Activated CD4-positive, alpha-beta T cell treated with anti-CD3 and anti-CD28 coated beads, Interleukin-2, amount 10 ng/mL, durations not matched to agents 24 days and 14 days (primary cell): Measurements from ENCODE around the gene SLC6A3. TPM values are rescaled to one million over a fixed set of nuclear protein-coding genes. Genes with fewer than 3 reads are reported as not detected.
"Not testable (repeated sequence)": the region's sequence is repeated elsewhere in the genome, so short reads cannot be mapped to it uniquely, and the experiment has no call there.

Experiments
- DNase-seq: peaks from one replicate; pipeline ENCODE4 v3.0.0; 2022
- H3K27ac Mint-ChIP-seq: one replicate; pipeline ENCODE4 v1.8.0; 2022; ENCODE audit warnings: mild to moderate bottlenecking, mixed read lengths
- H3K27me3 Mint-ChIP-seq: one replicate; pipeline ENCODE4 v1.8.0; 2022; ENCODE audit warnings: mixed read lengths
- H3K36me3 Mint-ChIP-seq: one replicate; pipeline ENCODE4 v1.8.0; 2022; ENCODE audit warnings: low read depth, mild to moderate bottlenecking, mixed read lengths
- H3K4me1 Mint-ChIP-seq: one replicate; pipeline ENCODE4 v1.8.0; 2021; ENCODE audit warnings: mixed read lengths
- H3K4me3 Mint-ChIP-seq: one replicate; pipeline ENCODE4 v1.8.0; 2022; ENCODE audit warnings: mild to moderate bottlenecking, moderate library complexity, mixed read lengths
- H3K9me3 Mint-ChIP-seq: one replicate; pipeline ENCODE4 v1.8.0; 2021; ENCODE audit warnings: mixed read lengths
- intact Hi-C: fragments of 100-400 bp; cut with micrococcal nuclease; formaldehyde crosslinking; loops from one replicate; pipeline ENCODE4 v1.15.1; 2023
- total RNA-seq: library from RNA; stranded (reverse); gene quantifications from 2 replicates; pipeline ENCODE4 v1.2.3, GENCODE V29; 2022

The SLC6A3 gene
- total RNA-seq, 1 donor from 2014 or later, result not detected

DNA sequence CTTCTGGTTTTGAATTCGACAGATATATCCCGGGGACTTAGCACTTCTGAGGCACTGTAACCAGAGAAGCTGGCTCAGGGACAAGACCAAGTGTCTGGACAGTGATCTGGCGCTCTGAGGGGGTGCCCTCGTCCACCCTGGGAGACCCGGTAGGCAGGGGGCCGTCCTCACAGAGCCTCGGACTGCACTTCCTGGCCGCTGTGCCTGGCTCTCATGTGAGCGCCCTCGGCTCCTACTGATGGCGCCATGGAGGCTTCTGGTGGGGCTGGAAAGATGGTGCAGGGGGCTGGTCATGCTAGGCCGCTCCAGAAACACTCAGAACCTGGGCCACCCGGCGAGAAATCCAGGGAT is 18.8 kb upstream of the SLC6A3 start:
- H3K4me3 Mint-ChIP-seq, result no peak overlapping the region
- H3K9me3 Mint-ChIP-seq, result peaks cover 4% of the 10 kb centered on the region
- intact Hi-C loops, result no loop called here
- no peak for DNase-seq
- H3K27me3 Mint-ChIP-seq, result no peaks in the 10 kb centered on the region
- H3K4me1 Mint-ChIP-seq, result no peaks in the 10 kb centered on the region
- peaks cover 64% of the 10 kb centered on the region for H3K36me3 Mint-ChIP-seq
- H3K27ac Mint-ChIP-seq, result no peak overlapping the region

DNA sequence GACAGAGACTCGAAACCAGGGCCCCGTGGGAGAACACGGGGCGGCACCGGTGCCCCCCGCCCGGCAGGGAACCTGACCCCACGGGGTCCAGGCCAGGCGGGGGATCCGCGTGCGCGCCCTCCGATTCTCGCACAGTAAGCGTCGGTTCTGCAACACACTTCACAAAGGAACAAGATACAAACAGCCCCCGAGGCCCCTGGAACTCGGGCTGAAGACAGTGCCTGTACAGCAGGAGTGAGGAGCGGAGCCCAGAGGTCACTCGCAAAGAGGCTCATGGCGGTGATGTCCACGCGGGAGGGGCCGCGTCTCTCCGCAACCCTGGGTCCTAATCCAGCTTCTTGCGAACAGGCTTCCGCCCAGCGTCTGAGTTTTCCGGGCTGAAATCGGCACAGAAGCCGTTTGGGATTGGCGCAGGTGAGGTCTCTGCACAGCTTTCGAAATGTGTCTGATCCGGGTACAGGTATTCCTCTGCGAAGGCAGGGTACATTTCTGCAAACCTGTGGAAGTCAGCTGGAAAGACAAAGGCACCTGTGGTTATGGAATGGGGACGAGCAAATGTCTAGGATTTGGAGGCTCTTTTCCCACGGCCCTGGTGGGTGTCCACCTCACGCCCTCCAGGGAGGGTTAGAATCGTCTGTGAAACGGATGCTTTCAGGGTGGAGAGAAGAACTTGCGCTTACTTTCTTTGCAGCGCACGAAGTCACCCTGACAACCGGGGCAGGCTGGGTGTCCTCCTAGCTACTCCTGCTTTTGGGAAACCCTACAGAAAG is 18.3 kb upstream of the SLC6A3 start:
- no peak overlapping the region for H3K27ac Mint-ChIP-seq
- DNase-seq, result no peak
- intact Hi-C loops, result no loop called here
- peaks cover 4% of the 10 kb centered on the region for H3K9me3 Mint-ChIP-seq
- H3K4me1 Mint-ChIP-seq, result no peaks in the 10 kb centered on the region
- H3K36me3 Mint-ChIP-seq, result peaks cover 65% of the 10 kb centered on the region
- H3K4me3 Mint-ChIP-seq, result no peak overlapping the region
- H3K27me3 Mint-ChIP-seq, result no peaks in the 10 kb centered on the region

DNA sequence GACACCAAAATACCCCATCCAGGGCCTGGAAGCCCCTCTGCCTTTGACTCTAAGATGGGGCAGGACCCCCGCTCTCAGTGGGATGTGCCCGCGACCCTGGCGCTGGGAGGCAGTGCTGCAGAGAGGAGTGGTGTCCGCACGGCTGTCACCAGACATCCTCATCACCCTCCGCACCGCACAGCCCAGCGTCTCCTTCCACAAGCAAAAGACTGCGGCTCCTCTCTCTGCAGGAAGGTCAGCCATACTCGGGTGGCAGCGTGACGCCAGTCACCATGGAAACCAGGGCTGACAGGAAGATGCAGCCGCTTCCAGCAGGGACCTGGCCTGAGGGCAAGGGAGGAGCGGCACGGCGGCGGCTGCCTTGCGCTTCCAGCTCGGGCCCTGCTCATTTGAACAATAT is 17.1 kb upstream of the SLC6A3 start:
- peaks cover 61% of the 10 kb centered on the region for H3K36me3 Mint-ChIP-seq
- H3K4me3 Mint-ChIP-seq, result no peak overlapping the region
- DNase-seq, result no peak
- intact Hi-C loops, result no loop called here
- H3K9me3 Mint-ChIP-seq, result peaks cover 8% of the 10 kb centered on the region
- H3K4me1 Mint-ChIP-seq, result no peaks in the 10 kb centered on the region
- no peak overlapping the region for H3K27ac Mint-ChIP-seq
- H3K27me3 Mint-ChIP-seq, result no peaks in the 10 kb centered on the region

DNA sequence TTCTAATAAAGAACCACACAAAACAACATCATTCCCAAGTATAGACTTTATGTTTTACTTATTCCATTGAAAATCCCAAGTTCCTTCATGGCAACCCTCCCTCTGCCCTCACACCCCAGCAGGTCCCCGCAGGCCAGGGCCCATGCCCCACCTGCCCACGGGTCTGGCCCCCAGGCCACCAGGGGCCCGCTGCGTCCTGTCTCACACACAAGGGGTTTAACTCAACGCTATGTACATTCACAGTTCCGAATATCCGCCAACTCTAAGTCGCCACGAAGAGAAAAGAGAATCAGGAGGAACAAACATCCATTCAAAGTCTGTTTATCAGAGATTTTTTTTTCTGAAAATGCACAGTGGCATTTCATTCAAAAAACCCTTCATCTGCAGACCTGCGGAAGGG is 16.2 kb upstream of the SLC6A3 start:
- DNase-seq, result no peak
- H3K27ac Mint-ChIP-seq, result no peak overlapping the region
- H3K27me3 Mint-ChIP-seq, result no peaks in the 10 kb centered on the region
- intact Hi-C loops, result no loop called here
- H3K4me3 Mint-ChIP-seq, result no peak overlapping the region
- H3K36me3 Mint-ChIP-seq, result peaks cover 58% of the 10 kb centered on the region
- peaks cover 14% of the 10 kb centered on the region for H3K9me3 Mint-ChIP-seq
- H3K4me1 Mint-ChIP-seq, result no peaks in the 10 kb centered on the region

DNA sequence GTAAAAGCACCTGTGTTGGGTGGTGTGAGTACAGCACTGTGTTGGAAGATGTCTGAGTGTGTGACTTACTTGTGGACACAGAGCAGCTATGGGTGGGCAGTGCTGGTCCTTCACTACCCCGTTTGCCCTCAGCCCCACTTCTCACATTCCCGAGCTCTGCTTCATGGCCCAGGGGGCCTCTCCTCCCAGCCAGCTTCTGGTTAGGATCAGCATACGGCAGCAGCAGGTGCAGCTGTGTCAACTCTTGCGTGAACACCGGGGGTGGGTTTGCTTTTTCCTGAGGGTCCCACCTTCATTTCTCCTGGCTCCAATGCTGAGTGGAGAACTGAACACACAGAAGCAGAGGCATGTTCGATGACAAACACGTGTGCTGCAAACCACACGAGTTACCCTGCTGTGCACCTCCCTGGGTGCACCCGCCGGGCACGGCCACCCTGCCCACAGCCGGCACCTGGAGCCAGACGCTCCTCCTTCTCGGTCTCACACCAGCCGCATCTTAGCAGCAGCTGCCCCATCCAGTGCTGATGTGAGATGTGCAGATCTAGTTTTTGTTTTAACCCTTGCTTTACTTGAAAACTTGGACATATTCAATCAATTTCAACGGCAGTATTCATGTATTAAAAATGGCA is 14.9 kb upstream of the SLC6A3 start:
- H3K27ac Mint-ChIP-seq, result no peak overlapping the region
- intact Hi-C loops, result no loop called here
- no peak for DNase-seq
- peaks cover 47% of the 10 kb centered on the region for H3K36me3 Mint-ChIP-seq
- peaks cover 11% of the 10 kb centered on the region for H3K9me3 Mint-ChIP-seq
- H3K27me3 Mint-ChIP-seq, result no peaks in the 10 kb centered on the region
- H3K4me1 Mint-ChIP-seq, result no peaks in the 10 kb centered on the region
- no peak overlapping the region for H3K4me3 Mint-ChIP-seq

DNA sequence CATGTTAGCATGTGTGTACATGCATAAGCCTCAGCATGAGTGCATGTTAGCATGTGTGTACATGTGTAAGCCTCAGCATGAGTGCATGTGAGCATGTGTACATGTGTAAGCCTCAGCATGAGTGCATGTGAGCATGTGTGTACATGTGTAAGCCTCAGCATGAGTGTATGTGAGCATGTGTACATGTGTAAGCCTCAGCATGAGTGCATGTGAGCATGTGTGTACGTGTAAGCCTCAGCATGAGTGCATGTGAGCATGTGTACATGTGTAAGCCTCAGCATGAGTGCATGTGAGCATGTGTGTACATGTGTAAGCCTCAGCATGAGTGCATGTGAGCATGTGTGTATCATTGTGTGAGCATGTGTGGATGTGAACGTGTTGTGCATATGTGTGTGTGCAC is 14.2 kb upstream of the SLC6A3 start:
- H3K4me3 Mint-ChIP-seq, intact Hi-C loops, DNase-seq, H3K27me3 Mint-ChIP-seq, H3K4me1 Mint-ChIP-seq, H3K27ac Mint-ChIP-seq: not testable (repeated sequence)
- peaks cover 42% of the 10 kb centered on the region for H3K36me3 Mint-ChIP-seq
- H3K9me3 Mint-ChIP-seq, result peaks cover 10% of the 10 kb centered on the region

DNA sequence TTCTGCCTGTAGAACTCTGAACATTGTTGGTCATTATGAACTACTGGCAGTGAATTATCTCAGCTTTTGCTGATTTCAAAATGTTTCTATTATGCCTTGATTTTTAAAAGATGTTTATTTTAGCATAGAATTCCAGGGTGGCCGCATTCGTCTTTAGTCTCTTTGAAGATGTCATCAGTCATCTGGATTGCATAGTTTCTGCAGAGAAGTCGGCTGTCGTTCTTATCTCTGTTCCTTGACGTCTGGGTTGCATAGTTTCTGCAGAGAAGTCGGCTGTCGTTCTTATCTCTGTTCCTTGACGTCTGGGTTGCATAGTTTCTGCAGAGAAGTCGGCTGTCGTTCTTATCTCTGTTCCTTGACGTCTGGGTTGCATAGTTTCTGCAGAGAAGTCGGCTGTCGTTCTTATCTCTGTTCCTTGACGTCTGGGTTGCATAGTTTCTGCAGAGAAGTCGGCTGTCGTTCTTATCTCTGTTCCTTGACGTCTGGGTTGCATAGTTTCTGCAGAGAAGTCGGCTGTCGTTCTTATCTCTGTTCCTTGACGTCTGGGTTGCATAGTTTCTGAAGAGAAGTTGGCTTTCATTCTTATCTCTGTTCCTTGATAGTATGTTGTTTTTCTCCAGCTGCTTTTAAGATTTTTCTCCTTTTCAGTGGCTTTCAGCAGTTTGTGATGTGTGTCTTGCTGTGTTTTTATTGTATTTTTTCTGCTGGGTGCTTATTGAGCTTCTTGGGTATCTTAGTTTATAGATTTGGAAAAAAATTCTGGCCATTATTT is 11.1 kb upstream of the SLC6A3 start:
- peaks cover 25% of the 10 kb centered on the region for H3K9me3 Mint-ChIP-seq
- H3K36me3 Mint-ChIP-seq, result peaks cover 18% of the 10 kb centered on the region
- intact Hi-C loops, H3K4me3 Mint-ChIP-seq, H3K27me3 Mint-ChIP-seq, DNase-seq, H3K4me1 Mint-ChIP-seq, H3K27ac Mint-ChIP-seq: not testable (repeated sequence)

DNA sequence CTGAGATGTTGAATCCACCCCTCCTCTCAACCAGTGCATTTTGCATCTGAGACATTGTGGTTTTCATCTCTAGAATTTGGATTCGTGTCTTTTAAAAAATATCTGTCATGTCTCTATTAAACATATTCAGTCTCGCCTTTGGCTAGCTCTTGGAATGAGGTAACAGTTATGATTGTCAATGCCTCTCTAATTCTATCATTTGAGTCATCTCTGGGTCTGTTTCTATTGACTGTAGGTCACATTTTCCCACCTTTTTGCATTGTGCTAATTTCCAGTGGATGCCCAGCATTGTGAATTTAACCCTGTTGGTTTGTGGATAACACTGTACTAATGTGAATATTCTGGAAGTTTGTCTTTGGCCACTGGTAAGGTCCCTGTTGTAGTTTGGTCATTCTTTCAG is 8.4 kb upstream of the SLC6A3 start:
- Mint-ChIP-seq H3K36me3 (peaks cover 7% of the 10 kb centered on the region), H3K9me3 (peaks cover 25% of the 10 kb centered on the region), H3K27ac (no peak overlapping the region), H3K4me3 (no peak overlapping the region), H3K4me1 (no peaks in the 10 kb centered on the region), H3K27me3 (peaks cover 24% of the 10 kb centered on the region)
- DNase-seq, result no peak
- intact Hi-C loops, result no loop called here

DNA sequence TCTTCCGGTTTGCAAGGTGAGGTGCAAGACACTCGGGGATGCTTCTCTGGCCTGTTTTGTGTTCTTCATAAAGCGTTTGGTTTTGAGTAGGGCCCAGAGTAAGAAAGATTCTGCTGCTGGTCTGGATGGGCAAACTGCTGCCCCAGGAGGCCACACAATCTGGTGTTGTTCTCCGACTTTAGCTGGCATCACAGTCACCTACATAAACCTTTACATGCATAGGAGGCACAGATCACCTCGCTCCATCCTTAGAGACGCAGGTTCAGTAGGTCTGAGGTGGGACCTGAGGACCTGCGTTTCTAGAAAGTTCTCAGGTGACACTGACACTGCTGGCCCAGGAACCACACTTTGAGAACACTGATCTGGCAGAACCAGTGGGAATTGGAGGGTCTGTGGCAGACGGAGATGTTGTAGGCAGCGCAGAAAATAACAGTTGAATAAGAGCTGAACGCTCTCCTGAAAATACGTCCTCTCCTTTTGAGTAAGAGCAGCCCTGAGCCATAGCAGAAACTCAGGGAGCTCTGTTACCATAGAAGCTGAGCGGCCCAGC is 3.9 kb upstream of the SLC6A3 start:
- intact Hi-C loops, result no loop called here
- H3K4me1 Mint-ChIP-seq, result no peaks in the 10 kb centered on the region
- no peak for DNase-seq
- no peak overlapping the region for H3K27ac Mint-ChIP-seq
- H3K4me3 Mint-ChIP-seq, result no peak overlapping the region
- peaks cover 47% of the 10 kb centered on the region for H3K27me3 Mint-ChIP-seq
- H3K36me3 Mint-ChIP-seq, result no peaks in the 10 kb centered on the region
- peaks cover 12% of the 10 kb centered on the region for H3K9me3 Mint-ChIP-seq

DNA sequence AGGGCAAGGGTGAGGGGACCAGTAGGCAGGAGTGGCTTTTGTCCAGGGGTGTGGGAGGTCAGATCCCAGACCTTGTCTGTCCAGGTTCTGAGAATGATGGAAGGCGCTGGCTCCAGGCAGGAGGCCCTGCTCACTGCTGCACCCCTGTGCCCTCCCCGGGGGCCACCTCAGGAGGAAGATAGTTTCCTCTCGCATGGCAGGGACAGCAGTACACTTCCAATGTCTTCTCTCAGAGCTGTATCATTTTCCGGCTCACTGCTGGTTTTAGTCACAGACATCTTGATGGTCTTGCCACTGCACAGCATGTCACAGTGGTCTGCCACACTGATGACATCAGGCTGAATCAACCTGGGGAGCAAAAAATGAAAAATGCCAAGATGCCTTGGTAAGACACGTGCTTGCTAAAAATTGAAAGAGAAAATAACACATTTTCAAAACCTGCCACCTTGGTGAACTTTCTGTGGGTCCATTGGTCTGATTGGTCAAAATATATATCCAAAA is 3.3 kb upstream of the SLC6A3 start:
- DNase-seq, result no peak
- peaks cover 52% of the 10 kb centered on the region for H3K27me3 Mint-ChIP-seq
- intact Hi-C loops, result no loop called here
- H3K27ac Mint-ChIP-seq, result no peak overlapping the region
- no peaks in the 10 kb centered on the region for H3K4me1 Mint-ChIP-seq
- H3K9me3 Mint-ChIP-seq, result peaks cover 7% of the 10 kb centered on the region
- no peak overlapping the region for H3K4me3 Mint-ChIP-seq
- no peaks in the 10 kb centered on the region for H3K36me3 Mint-ChIP-seq

DNA sequence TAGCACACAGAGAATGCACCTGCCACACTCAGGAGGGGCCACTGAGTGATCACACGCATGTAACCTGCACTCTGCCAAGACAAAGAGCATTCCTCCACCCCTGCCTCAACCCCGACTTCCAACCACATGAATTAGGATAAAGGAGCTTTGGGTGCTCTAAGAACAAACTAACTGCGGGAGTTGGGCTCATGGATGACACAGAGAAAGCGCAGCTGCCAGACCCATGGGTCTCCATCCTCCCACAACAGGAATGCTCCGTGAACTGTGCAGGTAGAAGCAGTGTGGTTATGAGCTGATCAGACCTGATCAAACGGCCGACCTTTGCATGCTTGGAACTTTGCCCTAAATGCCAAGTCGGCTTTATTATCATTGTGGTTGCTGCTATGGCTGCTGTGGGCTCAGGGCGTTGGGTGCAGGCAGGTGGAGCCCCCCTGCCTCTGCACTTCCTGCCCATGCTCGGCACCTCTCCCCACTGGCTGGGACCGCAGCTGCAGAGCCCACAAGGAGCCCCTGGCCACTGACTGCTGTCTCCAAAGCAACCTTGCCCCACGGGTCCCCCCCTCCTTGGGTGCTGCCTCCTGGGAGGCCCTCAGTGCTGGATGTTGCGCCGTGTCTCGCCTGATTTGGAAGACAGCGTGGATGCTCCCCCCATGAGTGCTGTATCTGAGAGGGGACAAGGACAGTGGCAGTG is 2.6 kb upstream of the SLC6A3 start:
- Mint-ChIP-seq H3K27me3 (peaks cover 56% of the 10 kb centered on the region), H3K27ac (no peak overlapping the region), H3K4me1 (no peaks in the 10 kb centered on the region), H3K4me3 (no peak overlapping the region), H3K36me3 (no peaks in the 10 kb centered on the region), H3K9me3 (peaks cover under 1% of the 10 kb centered on the region)
- intact Hi-C loops, result no loop called here
- DNase-seq, result no peak

DNA sequence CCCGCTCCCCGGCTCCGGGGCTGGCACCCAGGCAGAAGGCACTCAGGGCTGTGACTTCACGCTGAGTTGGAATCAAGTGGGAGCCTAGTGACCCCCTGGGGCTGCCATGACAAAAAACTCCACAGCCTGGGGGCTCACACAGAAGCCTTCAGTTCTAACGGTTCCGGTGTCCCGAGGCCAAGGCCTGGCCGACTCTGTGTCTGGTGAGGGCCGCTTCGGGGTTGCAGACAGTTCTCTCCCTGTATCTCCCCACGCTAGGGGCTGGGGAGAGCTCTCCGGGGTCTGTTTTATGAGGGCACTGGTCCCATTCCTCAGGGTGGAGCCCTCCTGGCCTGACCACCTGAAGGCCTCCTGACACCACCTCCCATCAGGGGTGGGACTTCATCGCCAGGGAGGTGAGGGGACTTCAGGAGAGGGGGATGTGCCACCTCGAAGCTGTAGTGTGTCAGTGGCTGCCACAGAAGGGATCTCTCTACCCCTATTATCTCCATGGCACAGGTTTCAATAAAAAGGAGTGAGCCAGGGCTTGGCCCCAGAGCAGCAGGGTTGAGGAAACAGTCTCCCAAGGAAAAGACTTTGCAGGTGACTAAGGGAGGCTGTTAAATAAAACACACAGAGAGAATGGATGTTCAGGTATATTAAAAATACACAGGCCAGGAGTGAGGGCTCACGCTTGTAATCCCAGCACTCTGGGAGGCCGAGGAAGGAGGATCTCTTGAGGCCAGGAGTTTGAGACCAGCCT is 1.5 kb upstream of the SLC6A3 start:
- peaks cover 51% of the 10 kb centered on the region for H3K27me3 Mint-ChIP-seq
- H3K4me3 Mint-ChIP-seq, result no peak overlapping the region
- H3K27ac Mint-ChIP-seq, result no peak overlapping the region
- no peaks in the 10 kb centered on the region for H3K9me3 Mint-ChIP-seq
- no peaks in the 10 kb centered on the region for H3K36me3 Mint-ChIP-seq
- no peak for DNase-seq
- intact Hi-C loops, result no loop called here
- H3K4me1 Mint-ChIP-seq, result no peaks in the 10 kb centered on the region
